OCI-LY1 (cell line): ENCODE data around the gene TM4SF1.

Experiments used
- H2AFZ ChIP-seq: fragments of 200-600 bp; sonication (generic), shearing (Covaris generic); 2 replicates; pipeline ENCODE4 v1.6.0; 2014; ENCODE audit warnings: antibody characterized with exemption, mild to moderate bottlenecking, low read length
- H3F3A ChIP-seq: fragments of 200-600 bp; sonication (generic), shearing (Covaris generic); 2 replicates; pipeline ENCODE4 v1.6.0; 2014; ENCODE audit warnings: mild to moderate bottlenecking, antibody characterized with exemption, low read length, moderate library complexity; ENCODE audit not compliant: insufficient read depth
- H3K27ac ChIP-seq: fragments of 200-600 bp; sonication (generic); 2 replicates; pipeline ENCODE4 v1.5.1; 2014; ENCODE audit warnings: low read length, mixed run types, mild to moderate bottlenecking, low read depth; ENCODE audit not compliant: poor library complexity, severe bottlenecking
- H3K27me3 ChIP-seq: fragments of 200-600 bp; sonication (generic); 2 replicates; pipeline ENCODE4 v1.6.0; 2014; ENCODE audit warnings: antibody characterized with exemption, mild to moderate bottlenecking, low read length, moderate library complexity; ENCODE audit not compliant: insufficient read depth
- H3K36me3 ChIP-seq: fragments of 200-600 bp; sonication (generic); 2 replicates; pipeline ENCODE4 v1.6.1; 2014; ENCODE audit warnings: mild to moderate bottlenecking, antibody characterized with exemption, low read length, moderate library complexity, mixed read lengths; ENCODE audit not compliant: insufficient read depth
- H3K4me1 ChIP-seq: fragments of 200-600 bp; sonication (generic); 2 replicates; pipeline ENCODE4 v1.5.1; 2014; ENCODE audit warnings: mild to moderate bottlenecking, low read length, moderate library complexity; ENCODE audit not compliant: insufficient read depth, severe bottlenecking
- H3K4me2 ChIP-seq: fragments of 200-600 bp; sonication (generic), shearing (Covaris generic); 2 replicates; pipeline ENCODE4 v1.6.1; 2014; ENCODE audit warnings: low read length
- H3K4me3 ChIP-seq: fragments of 200-600 bp; sonication (generic); 2 replicates; pipeline ENCODE4 v1.5.1; 2014; ENCODE audit warnings: low read length, low read depth, mild to moderate bottlenecking, mixed read lengths; ENCODE audit not compliant: poor library complexity, severe bottlenecking
- H3K79me2 ChIP-seq: fragments of 200-600 bp; shearing (Covaris generic); 2 replicates; pipeline ENCODE4 v1.6.1; 2016; ENCODE audit warnings: mixed run types, low read length, mixed read lengths; ENCODE audit not compliant: insufficient read depth
- H3K9ac ChIP-seq: fragments of 200-600 bp; sonication (generic), shearing (Covaris generic); 2 replicates; pipeline ENCODE4 v1.6.1; 2014; ENCODE audit warnings: mild to moderate bottlenecking, low read length, mixed read lengths
- H3K9me2 ChIP-seq: fragments of 200-600 bp; sonication (generic), shearing (Covaris generic); 2 replicates; pipeline ENCODE4 v1.6.1; 2014; ENCODE audit warnings: low read depth, mild to moderate bottlenecking, low read length, mixed read lengths
- H3K9me3 ChIP-seq: fragments of 200-600 bp; shearing (Covaris generic); 2 replicates; pipeline ENCODE4 v1.6.1; 2014; ENCODE audit warnings: low read length, mixed read lengths
- H4K20me1 ChIP-seq: fragments of 200-600 bp; sonication (generic), shearing (Covaris generic); 2 replicates; pipeline ENCODE4 v1.6.0; 2016; ENCODE audit warnings: mild to moderate bottlenecking, low read length; ENCODE audit not compliant: insufficient read depth
- EZH2 ChIP-seq: fragments of 200-600 bp; sonication (generic), shearing (Covaris generic); IDR thresholded peaks from 2 replicates; pipeline ENCODE4 v1.8.0; 2017; ENCODE audit warnings: borderline replicate concordance, mixed run types, mild to moderate bottlenecking, antibody characterized with exemption, low read length, moderate library complexity, mixed read lengths
- TF ChIP-seq, protein P1 (sequence below): fragments of 200-600 bp; sonication (generic), shearing (Covaris generic); IDR thresholded peaks from 2 replicates; pipeline ENCODE4 v1.5.1; 2017; ENCODE audit warnings: mild to moderate bottlenecking, antibody characterized with exemption, low read length, moderate library complexity, mixed read lengths

The TM4SF1 gene

DNA sequence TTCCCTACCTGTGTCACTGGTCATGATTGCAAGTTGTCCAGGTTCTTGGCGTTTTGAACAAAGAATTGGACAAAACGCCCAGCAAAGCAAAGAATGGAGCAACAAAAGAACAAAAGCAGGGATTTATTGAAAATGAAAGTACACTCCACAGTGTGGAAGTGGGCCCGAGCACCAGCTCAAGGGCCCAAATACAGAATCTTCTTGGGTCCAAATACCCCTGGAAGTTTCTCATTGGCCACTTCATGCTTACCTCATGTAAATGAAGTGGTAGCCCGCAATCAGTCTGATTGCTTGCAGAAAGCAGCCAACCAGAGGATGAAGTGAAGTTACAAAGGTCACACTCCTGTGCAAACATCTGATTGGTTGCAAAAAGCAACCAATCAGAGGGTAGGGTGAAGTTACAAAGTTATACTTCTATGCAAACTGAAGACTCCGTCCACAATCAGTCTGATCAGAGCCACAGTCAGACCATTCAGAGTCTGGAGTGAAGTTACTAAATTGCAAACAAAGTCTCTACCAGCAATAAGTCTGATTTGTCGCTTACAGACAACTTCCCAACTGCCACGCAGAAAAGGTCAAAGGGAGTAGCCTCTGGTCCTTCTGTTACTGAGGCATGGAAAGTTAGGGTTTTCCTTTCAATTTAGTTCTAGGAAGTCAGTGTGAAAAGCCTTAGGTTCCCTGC lies 8.3 kb upstream of the TM4SF1 start:
- H3K4me1 ChIP-seq = no peaks in the 10 kb centered on the region
- TF ChIP-seq, protein P1, sequence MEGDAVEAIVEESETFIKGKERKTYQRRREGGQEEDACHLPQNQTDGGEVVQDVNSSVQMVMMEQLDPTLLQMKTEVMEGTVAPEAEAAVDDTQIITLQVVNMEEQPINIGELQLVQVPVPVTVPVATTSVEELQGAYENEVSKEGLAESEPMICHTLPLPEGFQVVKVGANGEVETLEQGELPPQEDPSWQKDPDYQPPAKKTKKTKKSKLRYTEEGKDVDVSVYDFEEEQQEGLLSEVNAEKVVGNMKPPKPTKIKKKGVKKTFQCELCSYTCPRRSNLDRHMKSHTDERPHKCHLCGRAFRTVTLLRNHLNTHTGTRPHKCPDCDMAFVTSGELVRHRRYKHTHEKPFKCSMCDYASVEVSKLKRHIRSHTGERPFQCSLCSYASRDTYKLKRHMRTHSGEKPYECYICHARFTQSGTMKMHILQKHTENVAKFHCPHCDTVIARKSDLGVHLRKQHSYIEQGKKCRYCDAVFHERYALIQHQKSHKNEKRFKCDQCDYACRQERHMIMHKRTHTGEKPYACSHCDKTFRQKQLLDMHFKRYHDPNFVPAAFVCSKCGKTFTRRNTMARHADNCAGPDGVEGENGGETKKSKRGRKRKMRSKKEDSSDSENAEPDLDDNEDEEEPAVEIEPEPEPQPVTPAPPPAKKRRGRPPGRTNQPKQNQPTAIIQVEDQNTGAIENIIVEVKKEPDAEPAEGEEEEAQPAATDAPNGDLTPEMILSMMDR = no peak
- TF ChIP-seq EZH2 = no peak
- no peak overlapping the region for H3K27ac ChIP-seq
- no peaks in the 10 kb centered on the region for H3K79me2 ChIP-seq
- no peaks in the 10 kb centered on the region for H4K20me1 ChIP-seq
- no peak overlapping the region for H3K9ac ChIP-seq
- H3F3A ChIP-seq = no peaks in the 10 kb centered on the region
- no peaks in the 10 kb centered on the region for H3K9me2 ChIP-seq
- H2AFZ ChIP-seq = no peak overlapping the region
- H3K4me3 ChIP-seq = no peak overlapping the region
- H3K36me3 ChIP-seq = no peaks in the 10 kb centered on the region
- peaks cover 2% of the 10 kb centered on the region; the same call in 1 of the 2 replicates for H3K27me3 ChIP-seq
- H3K9me3 ChIP-seq = no peaks in the 10 kb centered on the region
- no peak overlapping the region for H3K4me2 ChIP-seq

DNA sequence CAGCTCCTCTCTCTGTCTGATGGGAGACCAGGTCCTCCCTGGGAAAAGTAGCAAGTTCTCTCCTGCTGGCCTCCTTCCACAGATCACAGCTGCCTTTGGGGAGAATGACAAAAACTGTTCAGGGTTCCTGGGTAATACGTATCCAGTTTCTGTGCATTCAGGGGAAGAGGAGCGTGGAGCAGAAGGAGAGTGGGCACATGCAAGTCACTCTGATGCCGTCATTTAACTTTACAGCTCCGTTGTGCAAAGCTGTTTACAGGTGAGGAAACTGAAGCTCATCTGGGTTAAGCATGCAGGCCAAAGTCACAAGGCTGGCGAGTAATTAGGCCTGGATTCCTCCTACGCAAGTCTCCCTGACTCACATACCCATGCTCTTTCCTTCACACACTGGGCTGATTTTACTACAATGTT lies 7.5 kb upstream of the TM4SF1 start:
- Histone ChIP-seq H3K4me2 (no peak overlapping the region), H4K20me1 (no peaks in the 10 kb centered on the region), H3K36me3 (no peaks in the 10 kb centered on the region), H3K9me2 (no peaks in the 10 kb centered on the region), H3K9ac (no peak overlapping the region), H2AFZ (no peak overlapping the region), H3F3A (no peaks in the 10 kb centered on the region), H3K27me3 (no peaks in the 10 kb centered on the region; the same call in 1 of the 2 replicates), H3K4me3 (no peak overlapping the region), H3K27ac (no peak overlapping the region), H3K79me2 (no peaks in the 10 kb centered on the region), H3K9me3 (no peaks in the 10 kb centered on the region), H3K4me1 (no peaks in the 10 kb centered on the region)
- TF ChIP-seq, protein P1 = no peak
- no peak for TF ChIP-seq EZH2

DNA sequence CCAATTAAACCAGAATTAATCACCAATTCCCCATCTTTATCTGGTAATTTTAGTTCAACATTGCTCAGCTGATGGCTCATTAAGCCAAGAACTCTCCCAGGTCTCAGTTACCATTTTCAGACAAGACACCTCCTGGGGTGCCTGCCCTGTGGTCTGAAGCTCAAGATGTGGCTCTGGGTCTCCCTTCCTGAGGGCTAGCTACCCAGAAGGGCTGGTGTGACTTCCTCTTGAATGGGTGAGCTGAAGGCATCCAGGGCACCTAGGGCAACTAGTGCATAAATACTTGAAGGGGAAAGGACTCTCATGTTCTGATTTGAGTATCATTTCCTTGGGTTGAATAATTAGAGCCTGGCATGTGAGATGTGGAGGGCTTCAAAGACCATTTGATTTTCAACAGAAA lies 6.7 kb upstream of the TM4SF1 start:
- Histone ChIP-seq H3K9me3 (no peaks in the 10 kb centered on the region), H3F3A (no peaks in the 10 kb centered on the region), H3K4me2 (no peak overlapping the region), H4K20me1 (no peaks in the 10 kb centered on the region), H3K4me3 (no peak overlapping the region), H3K9me2 (no peaks in the 10 kb centered on the region), H3K4me1 (no peaks in the 10 kb centered on the region), H3K9ac (no peak overlapping the region), H2AFZ (no peak overlapping the region), H3K79me2 (no peaks in the 10 kb centered on the region), H3K27me3 (no peaks in the 10 kb centered on the region; the same call in 1 of the 2 replicates), H3K36me3 (no peaks in the 10 kb centered on the region), H3K27ac (no peak overlapping the region)
- no peak for TF ChIP-seq EZH2
- TF ChIP-seq, protein P1 = no peak
